Activated CD8-positive, alpha-beta memory T cell treated with anti-CD3 and anti-CD28 coated beads for 4 hours (primary cell): ENCODE results near the gene UNC119B.

Source experiments
- DNase-seq, 2 donors: peaks; one replicate each; pipeline ENCODE4 v3.0.0-alpha.2; 2020; ENCODE audit warnings: low read depth in 2 of 2

Gene UNC119B

DNA sequence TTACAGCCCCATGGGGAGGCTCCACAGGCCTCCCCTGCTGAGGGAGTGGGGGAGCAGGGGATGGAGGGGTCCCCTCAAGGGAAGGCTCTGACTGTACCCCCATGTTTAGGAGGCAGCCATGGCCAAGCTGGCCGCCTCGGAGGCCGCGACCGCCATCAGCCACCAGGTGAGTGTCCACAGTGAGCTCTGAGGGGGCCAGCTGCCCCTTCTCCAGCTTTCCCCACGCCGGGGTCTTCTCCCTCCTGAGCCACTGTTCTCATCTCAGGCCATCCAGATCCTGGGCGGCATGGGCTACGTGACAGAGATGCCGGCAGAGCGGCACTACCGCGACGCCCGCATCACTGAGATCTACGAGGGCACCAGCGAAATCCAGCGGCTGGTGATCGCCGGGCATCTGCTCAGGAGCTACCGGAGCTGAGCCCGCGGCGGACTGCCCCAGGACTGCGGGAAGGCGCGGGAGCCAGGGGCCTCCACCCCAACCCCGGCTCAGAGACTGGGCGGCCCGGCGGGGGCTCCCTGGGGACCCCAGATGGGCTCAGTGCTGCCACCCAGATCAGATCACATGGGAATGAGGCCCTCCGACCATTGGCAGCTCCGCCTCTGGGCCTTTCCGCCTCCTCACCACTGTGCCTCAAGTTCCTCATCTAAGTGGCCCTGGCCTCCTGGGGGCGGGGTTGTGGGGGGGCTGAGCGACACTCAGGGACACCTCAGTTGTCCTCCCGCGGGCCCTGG is 28.9 kb downstream of the UNC119B start:
- DNase-seq = no peak

GRCh38 chr12:120739821-120740613 is 29.8 kb downstream of the UNC119B start:
- no peak for DNase-seq

DNA sequence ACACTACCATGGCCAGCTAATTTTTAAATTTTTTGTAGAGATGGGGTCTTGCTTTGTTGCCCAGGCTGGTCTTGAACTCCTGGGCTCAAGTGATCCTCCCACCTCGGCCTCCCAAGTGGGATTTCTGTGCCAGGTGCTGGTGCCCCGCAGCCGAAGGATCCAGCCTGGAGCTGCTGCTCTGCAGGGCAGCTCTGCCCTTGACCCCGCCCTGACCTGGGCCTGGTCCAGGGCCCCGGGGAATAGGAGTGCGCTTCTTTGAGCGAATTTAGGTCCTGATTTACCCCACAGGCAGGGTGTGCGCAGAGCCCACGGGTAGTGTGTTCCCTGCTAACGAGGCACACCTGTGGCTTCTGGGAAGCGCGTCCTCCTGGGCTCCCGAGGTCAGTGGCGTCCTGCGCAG is 30.6 kb downstream of the UNC119B start:
- no peak for DNase-seq

- no peak for DNase-seq
These were observed 31.5 kb downstream of the UNC119B start for GRCh38 chr12:120741476-120742421.

- DNase-seq = no peak
These were observed 34.8 kb downstream of the UNC119B start for GRCh38 chr12:120744922-120745493.

- DNase-seq = no peak
These were observed 38.0 kb downstream of the UNC119B start for GRCh38 chr12:120748242-120748641.

DNA sequence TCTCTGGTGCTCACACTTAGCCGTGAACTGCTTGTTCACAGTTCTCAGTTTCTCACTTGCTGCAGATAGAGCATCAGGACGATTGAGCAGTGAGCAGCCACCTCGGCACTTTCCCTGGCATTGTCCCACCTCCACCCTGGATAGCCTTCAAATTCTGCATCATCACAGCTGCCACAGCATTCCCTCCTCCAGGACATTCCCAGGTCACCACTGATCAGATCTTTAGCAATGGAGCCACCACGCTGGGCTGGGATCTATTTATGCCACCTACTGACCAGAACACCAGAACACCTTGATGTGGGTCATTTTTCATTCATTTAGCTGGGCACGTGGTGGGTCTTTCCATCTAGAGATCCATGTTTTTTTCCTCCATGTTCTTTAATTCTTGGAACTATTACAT is 39.0 kb downstream of the UNC119B start:
- DNase-seq = no peak

GRCh38 chr12:120750806-120751205 is 40.5 kb downstream of the UNC119B start:
- no peak for DNase-seq

DNA sequence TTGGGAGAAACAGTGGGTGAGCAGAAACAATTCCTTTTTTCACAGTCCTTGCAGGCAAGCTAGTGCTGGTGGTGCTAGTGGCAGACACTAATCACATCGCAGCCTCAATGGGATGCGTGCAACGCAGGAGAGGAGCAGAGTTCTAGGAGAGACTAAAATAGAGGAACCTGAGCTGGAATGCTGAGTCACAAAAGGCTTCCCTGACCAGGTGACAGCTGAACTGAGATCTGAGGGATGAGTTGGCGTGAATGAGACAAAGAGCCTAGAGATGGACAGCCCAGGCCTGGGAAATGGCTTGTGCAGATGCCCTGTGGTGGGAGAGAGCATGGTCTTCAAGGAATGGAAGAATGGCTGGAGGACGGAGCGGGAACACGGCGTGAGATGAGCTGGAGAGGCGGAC is 41.1 kb downstream of the UNC119B start:
- no peak for DNase-seq

GRCh38 chr12:120754792-120755191 is 44.5 kb downstream of the UNC119B start:
- no peak for DNase-seq

DNA sequence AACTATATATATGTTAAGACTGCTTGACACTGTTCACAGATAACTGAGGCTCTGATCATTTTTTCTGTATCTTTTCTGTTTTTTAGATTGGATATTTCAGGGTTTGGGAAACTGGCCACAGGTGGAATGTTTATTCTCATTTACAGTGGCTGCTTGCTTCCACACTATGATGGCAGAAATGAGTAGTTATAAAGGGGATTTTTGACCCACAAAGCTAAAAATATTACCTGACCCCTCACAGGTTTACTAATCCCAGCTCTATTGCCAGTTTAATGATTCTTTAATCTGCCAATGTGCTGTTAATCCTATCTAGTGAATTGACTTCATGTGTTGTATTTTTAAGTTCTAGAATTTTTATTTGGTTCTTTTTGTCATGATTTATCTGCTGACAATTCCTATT is 45.0 kb downstream of the UNC119B start:
- DNase-seq = no peak

GRCh38 chr12:120757226-120757742 is 47.0 kb downstream of the UNC119B start:
- DNase-seq = no peak

DNA sequence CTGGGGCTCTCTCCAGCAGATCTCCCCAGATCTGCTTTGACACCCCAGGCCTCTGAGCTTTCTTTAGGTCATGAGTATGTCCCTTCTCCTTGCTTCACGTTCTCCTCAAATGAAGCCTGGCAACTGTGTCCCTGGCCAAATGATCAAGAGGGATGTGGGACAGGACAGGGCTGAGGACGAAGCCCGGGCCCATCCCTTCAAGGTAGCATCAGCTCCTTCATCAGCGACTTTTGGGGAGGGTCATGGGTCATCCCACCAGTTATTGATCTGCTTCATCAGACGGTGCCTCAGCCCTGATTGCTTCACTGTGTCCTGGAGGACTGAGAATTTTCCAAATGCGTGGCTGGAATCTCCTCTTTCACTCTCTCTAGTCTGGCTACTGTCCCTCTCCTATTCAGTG is 47.7 kb downstream of the UNC119B start:
- DNase-seq = no peak

DNA sequence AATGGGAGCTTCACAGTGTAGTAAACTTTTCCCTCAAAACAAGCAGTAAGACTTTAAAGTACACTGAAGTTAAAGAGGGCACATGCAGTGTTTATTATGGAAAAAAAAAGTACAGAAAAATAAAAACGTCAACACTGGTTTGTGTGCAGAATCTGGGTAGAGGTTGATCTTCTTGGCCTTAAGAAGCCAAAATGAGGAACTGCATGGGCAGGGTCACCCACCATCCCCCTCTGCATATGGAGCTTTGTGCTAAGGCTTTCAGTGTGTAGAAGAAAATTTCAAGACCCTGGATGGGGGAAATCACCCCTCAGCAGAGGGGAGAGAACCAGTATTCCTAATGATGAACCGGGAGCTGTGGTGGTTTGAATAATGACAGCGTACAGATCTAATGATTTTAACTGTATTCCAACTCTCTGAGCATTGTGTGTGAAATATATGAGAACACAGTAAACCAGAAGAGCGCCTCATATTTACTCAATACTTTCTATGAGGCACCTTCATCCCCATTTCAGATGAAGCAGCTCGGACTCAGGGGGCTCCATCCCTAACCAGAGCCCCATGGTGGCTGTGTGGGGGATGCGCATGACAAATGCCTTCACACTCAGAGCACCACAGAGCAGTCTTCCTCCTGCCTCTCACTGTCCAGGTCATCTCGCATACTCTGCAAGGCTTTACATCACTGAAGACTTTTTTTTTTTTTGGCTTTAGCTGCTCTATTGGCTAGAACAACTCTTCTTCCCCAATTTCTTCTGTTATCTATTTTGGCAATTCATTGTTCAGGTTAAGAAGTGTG is 48.7 kb downstream of the UNC119B start:
- no peak for DNase-seq

DNA sequence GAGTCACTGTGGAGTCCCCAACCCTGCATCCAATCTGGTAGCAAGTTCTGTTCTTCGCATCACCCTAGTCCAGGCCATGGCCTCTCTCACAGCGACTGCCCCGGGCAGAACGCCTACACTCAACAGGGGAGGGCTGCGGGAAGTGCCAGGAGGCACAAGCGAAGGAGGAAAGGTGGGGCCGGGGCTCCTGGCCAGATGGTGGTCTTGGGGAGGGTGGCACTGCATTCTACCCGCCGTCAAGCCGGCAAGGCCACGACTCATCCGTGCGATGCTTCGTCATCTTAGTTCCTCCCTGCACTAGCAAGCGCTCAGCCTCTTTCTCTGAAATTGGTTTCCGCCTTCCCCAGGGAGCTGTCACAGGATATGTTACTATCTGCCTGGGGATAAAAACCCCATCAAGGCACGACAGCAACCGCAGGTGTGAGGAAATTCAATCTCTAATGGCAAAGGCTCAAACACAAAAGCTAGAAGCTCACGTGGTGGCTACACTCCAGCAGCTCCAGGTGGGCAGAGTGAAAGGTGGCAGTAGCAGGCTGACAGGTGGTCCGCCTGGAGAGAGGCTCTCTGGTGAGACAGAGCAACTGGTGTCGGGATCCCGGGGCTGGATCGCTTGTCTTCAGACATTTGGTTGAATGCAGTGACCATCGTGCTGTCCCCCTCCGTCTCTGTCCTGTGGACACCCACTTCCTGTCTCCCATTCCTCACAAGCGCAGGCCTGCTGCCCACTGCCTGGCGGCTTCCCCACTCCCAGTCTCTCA is 49.5 kb downstream of the UNC119B start:
- DNase-seq = no peak

DNA sequence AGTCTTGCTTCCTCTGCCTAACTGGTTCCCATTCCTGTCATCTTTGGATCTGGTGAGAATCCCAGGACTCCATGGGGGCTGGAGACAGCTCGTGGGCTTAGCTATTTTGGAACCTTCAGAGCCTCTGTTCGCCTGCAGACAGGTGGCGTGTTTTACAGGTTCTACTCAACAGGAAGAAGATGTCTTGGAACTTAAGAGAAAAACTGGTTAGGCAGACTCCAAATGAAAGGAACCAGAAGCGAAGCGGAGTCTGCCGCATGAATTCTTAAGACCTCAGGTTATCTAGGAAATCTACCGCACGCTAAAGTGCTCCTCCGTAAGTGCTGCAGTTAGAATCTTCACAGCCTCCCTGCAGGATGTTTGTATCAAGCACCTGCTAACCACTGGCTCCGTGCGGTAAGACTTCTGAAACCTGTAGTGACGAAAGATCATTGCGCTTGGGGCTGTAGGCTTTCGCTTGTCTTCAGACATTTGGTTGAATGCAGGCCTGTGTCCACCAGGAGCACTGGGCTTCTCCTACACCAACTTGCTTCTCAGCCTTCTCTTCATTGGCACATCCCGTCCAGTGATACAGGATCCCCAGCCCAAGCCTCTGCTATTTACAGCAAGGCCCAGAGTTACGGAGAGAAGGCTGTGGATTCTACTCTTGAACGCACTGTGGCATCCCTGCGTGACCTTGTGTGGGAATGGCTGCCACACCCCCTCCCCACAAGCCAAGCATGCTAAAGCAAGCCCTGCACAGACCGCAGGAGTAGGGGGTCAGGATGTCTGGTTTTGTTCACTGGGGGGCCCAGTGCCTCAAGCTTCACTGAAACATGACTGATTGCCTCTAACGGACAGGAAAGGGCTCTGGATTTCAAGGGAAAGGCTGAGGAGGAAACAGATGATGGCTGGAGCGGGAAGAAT is 50.3 kb downstream of the UNC119B start:
- DNase-seq = no peak

DNA sequence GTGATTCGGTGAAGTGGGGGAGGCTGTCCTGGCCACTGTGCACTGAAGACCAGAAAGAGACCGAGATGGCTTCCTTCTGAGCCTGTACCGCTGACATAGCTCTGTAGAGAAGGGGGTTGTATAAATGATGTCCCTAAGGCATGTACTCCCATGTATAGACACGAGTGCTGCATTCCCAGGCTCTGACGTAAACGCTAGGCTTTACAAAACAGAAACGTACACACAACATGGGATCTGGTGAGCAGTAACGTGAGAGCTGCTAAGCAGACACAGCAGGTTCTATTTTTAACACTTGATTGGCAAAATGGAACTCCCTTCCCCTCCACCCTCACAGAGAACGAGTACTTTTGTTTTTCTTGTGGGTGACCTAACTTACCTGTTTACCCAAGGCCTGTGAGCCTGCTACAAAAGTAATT is 51.3 kb downstream of the UNC119B start:
- no peak for DNase-seq

DNA sequence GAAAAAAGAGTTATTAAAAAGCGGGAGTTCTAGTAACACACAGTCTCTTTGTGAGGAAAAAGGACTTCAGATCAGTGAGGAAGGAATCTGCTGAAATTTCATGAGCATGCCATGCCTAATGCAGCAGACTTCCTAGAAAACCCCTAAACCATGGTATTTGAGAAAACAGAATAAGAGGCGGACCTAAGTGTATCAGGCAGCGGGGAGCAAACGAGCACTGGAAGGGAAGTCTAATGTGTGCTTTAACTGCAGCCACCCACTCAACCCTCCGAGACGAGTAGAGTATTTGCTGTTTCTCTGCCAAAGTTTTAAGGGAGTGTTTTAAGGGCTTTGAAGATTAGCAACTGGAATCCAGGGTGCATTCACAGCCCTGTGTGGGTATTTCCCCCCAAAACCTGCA is 51.8 kb downstream of the UNC119B start:
- DNase-seq = no peak

DNA sequence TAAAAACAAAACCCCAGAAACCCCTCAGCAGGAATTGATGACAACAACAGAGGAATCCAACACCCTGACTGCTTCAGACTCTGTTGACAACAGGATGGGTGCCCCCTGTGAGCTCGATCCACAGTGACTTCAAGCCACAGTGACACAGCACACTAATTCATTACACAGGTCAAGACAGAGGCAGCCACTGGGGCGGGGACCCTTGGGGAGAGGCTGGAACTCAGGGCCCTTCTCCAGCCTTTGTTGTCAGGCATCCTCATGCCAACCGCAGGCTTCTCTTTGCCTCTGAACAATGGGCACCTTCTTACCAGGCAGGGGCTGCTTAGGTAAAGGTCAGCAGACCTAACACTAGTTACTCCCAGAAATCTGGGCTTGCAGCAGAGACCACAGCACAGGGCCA is 53.0 kb downstream of the UNC119B start:
- no peak for DNase-seq
